ENCODE data around the gene TIMM13. TPM values are rescaled to one million over a fixed set of nuclear protein-coding genes. Genes with fewer than 3 reads are reported as not detected.

TIMM13 gene
- total RNA-seq, 1 experiment from 2014 or later, result 129 TPM

GRCh38 chr19:2443785-2444182 is 16.4 kb upstream of the TIMM13 start:
- Histone ChIP-seq H3K4me2 (ENCODE audit: low read length) (no peak overlapping the region), H3K27ac (ENCODE audit: low read length) (no peak overlapping the region), H3F3A (ENCODE audit: low read length, unreplicated experiment) (no peaks in the 10 kb centered on the region), H3K27me3 (ENCODE audit: low read length) (no peaks in the 10 kb centered on the region), H3K9me2 (replicated peaks; ENCODE audit: low read length) (no peaks in the 10 kb centered on the region), H2AFZ (ENCODE audit: low read length) (no peak overlapping the region), H3K79me2 (ENCODE audit: low read length) (peaks cover 76% of the 10 kb centered on the region), H3K9ac (ENCODE audit: low read length) (no peak overlapping the region), H3K36me3 (ENCODE audit: low read depth, low read length) (peaks cover 12% of the 10 kb centered on the region; the same call in 1 of the 2 replicates), H3K4me3 (ENCODE audit: low read length) (no peak overlapping the region), H4K20me1 (ENCODE audit: low read length) (0 out of 2 replicates have a peak, but pooled peaks cover 1% of the 10 kb centered on the region), H3K4me1 (ENCODE audit: insufficient read depth, low read length) (no peaks in the 10 kb centered on the region), H3K9me3 (ENCODE audit: low read length) (no peaks in the 10 kb centered on the region)
- CTCF ChIA-PET, result no interaction called here
- intact Hi-C loops (cut with micrococcal nuclease), result no loop called here
- TF ChIP-seq EZH2phosphoT487 (IDR thresholded peaks at IDR 0.05; ENCODE audit: borderline replicate concordance, low read length) (no peak), EZH2 (IDR thresholded peaks at IDR 0.05; ENCODE audit: low read length, unreplicated experiment) (no peak)
- TF ChIP-seq, protein P1, sequence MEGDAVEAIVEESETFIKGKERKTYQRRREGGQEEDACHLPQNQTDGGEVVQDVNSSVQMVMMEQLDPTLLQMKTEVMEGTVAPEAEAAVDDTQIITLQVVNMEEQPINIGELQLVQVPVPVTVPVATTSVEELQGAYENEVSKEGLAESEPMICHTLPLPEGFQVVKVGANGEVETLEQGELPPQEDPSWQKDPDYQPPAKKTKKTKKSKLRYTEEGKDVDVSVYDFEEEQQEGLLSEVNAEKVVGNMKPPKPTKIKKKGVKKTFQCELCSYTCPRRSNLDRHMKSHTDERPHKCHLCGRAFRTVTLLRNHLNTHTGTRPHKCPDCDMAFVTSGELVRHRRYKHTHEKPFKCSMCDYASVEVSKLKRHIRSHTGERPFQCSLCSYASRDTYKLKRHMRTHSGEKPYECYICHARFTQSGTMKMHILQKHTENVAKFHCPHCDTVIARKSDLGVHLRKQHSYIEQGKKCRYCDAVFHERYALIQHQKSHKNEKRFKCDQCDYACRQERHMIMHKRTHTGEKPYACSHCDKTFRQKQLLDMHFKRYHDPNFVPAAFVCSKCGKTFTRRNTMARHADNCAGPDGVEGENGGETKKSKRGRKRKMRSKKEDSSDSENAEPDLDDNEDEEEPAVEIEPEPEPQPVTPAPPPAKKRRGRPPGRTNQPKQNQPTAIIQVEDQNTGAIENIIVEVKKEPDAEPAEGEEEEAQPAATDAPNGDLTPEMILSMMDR (conservative IDR thresholded peaks at IDR 0.05; ENCODE audit: low read depth, low read length), result no peak
- ATAC-seq, result no peak
- no TSS peak for BruUV-seq (replicated peaks)
- no peak for DNase-seq
- POLR2A ChIA-PET (ENCODE audit: unreplicated experiment), result no interaction called here

GRCh38 chr19:2443116-2443784 is 15.9 kb upstream of the TIMM13 start:
- H4K20me1 ChIP-seq (ENCODE audit: low read length), result no peaks in the 10 kb centered on the region
- H3K9me3 ChIP-seq (ENCODE audit: low read length), result no peaks in the 10 kb centered on the region
- no peaks in the 10 kb centered on the region for H3K9me2 ChIP-seq (replicated peaks; ENCODE audit: low read length)
- peaks cover 12% of the 10 kb centered on the region; the same call in 1 of the 2 replicates for H3K36me3 ChIP-seq (ENCODE audit: low read depth, low read length)
- no peak overlapping the region for H3K4me2 ChIP-seq (ENCODE audit: low read length)
- intact Hi-C loops (cut with micrococcal nuclease), result no loop called here
- H3K4me1 ChIP-seq (ENCODE audit: insufficient read depth, low read length), result no peaks in the 10 kb centered on the region
- ChIA-PET POLR2A (ENCODE audit: unreplicated experiment) (no interaction called here), CTCF (no interaction called here)
- no peak for DNase-seq
- H3K27ac ChIP-seq (ENCODE audit: low read length), result no peak overlapping the region
- H3K4me3 ChIP-seq (ENCODE audit: low read length), result no peak overlapping the region
- no TSS peak for BruUV-seq (replicated peaks)
- H3F3A ChIP-seq (ENCODE audit: low read length, unreplicated experiment), result no peaks in the 10 kb centered on the region
- ATAC-seq, result no peak
- H2AFZ ChIP-seq (ENCODE audit: low read length), result no peak overlapping the region
- TF ChIP-seq EZH2phosphoT487 (IDR thresholded peaks at IDR 0.05; ENCODE audit: borderline replicate concordance, low read length) (no peak), EZH2 (IDR thresholded peaks at IDR 0.05; ENCODE audit: low read length, unreplicated experiment) (no peak)
- TF ChIP-seq, protein P1 (conservative IDR thresholded peaks at IDR 0.05; ENCODE audit: low read depth, low read length), result no peak
- H3K9ac ChIP-seq (ENCODE audit: low read length), result no peak overlapping the region
- no peaks in the 10 kb centered on the region for H3K27me3 ChIP-seq (ENCODE audit: low read length)
- peaks cover 71% of the 10 kb centered on the region for H3K79me2 ChIP-seq (ENCODE audit: low read length)

- CTCF ChIA-PET, result no interaction called here
- Histone ChIP-seq H3K4me1 (ENCODE audit: insufficient read depth, low read length) (no peaks in the 10 kb centered on the region), H3F3A (ENCODE audit: low read length, unreplicated experiment) (no peaks in the 10 kb centered on the region), H3K27me3 (ENCODE audit: low read length) (no peaks in the 10 kb centered on the region), H3K79me2 (ENCODE audit: low read length) (peaks cover 52% of the 10 kb centered on the region), H3K9ac (ENCODE audit: low read length) (no peak overlapping the region), H3K9me3 (ENCODE audit: low read length) (no peaks in the 10 kb centered on the region), H3K27ac (ENCODE audit: low read length) (no peak overlapping the region), H3K4me2 (ENCODE audit: low read length) (no peak overlapping the region), H3K4me3 (ENCODE audit: low read length) (no peak overlapping the region), H2AFZ (ENCODE audit: low read length) (no peak overlapping the region), H4K20me1 (ENCODE audit: low read length) (no peaks in the 10 kb centered on the region), H3K9me2 (replicated peaks; ENCODE audit: low read length) (no peaks in the 10 kb centered on the region), H3K36me3 (ENCODE audit: low read depth, low read length) (peaks cover 12% of the 10 kb centered on the region; the same call in 1 of the 2 replicates)
- no peak for ATAC-seq
- intact Hi-C loops (cut with micrococcal nuclease), result no loop called here
- no peak for DNase-seq
- no TSS peak for BruUV-seq (replicated peaks)
- POLR2A ChIA-PET (ENCODE audit: unreplicated experiment), result no interaction called here
- TF ChIP-seq EZH2phosphoT487 (IDR thresholded peaks at IDR 0.05; ENCODE audit: borderline replicate concordance, low read length), result no peak
- TF ChIP-seq EZH2 (IDR thresholded peaks at IDR 0.05; ENCODE audit: low read length, unreplicated experiment), result no peak
- TF ChIP-seq, protein P1 (conservative IDR thresholded peaks at IDR 0.05; ENCODE audit: low read depth, low read length), result no peak
These were observed 13.8 kb upstream of the TIMM13 start for GRCh38 chr19:2441096-2441752.

All from PC-3 (cell line).